HUES64 (cell line): ENCODE measurements around the gene PIK3R5.

Experiments used
- H3K27ac ChIP-seq: 2 replicates; pipeline ENCODE4 v1.7.0; 2013; ENCODE audit warnings: low read depth, low read length, inconsistent platforms
- H3K27me3 ChIP-seq: 2 replicates; pipeline ENCODE4 v1.6.1; 2013; ENCODE audit warnings: mild to moderate bottlenecking, low read length; ENCODE audit not compliant: insufficient read depth
- H3K36me3 ChIP-seq: 2 replicates; pipeline ENCODE4 v1.6.1; 2013; ENCODE audit warnings: mild to moderate bottlenecking, low read length; ENCODE audit not compliant: insufficient read depth
- H3K4me1 ChIP-seq: 2 replicates; pipeline ENCODE4 v1.6.1; 2013; ENCODE audit warnings: mild to moderate bottlenecking, low read length, moderate library complexity; ENCODE audit not compliant: insufficient read depth
- H3K4me3 ChIP-seq: 2 replicates; pipeline ENCODE4 v1.5.1; 2013; ENCODE audit warnings: mild to moderate bottlenecking, low read length, moderate library complexity
- H3K9ac ChIP-seq: 2 replicates; pipeline ENCODE4 v1.6.1; 2013; ENCODE audit warnings: mild to moderate bottlenecking, low read depth, low read length
- H3K9me3 ChIP-seq: 2 replicates; pipeline ENCODE4 v1.6.1; 2013; ENCODE audit warnings: low read depth, low read length; ENCODE audit not compliant: insufficient read depth
- WGBS: fragments of 150-250, 120-280 bp; methylation state at CpG from one replicate; pipeline ENCODE4 v1.1.7; 2013; ENCODE audit warnings: missing lambda C conversion rate; 5-methylcytosine and 5-hydroxymethylcytosine counted together

Gene PIK3R5

GRCh38 chr17:8918807-8919465, 46.6 kb downstream of the PIK3R5 start:
- Histone ChIP-seq H3K4me3 (no peak overlapping the region), H3K9me3 (peaks cover 9% of the 10 kb centered on the region), H3K4me1 (no peaks in the 10 kb centered on the region), H3K27ac (no peak overlapping the region), H3K9ac (no peak overlapping the region), H3K27me3 (no peaks in the 10 kb centered on the region), H3K36me3 (no peaks in the 10 kb centered on the region)
- 86% methylated on average over 2 of the region's 3 CpGs for WGBS

GRCh38 chr17:8916466-8916865, 49.0 kb downstream of the PIK3R5 start:
- no peaks in the 10 kb centered on the region for H3K36me3 ChIP-seq

GRCh38 chr17:8914554-8914953, 51.0 kb downstream of the PIK3R5 start:
- H3K27ac ChIP-seq, result no peak overlapping the region
- no peaks in the 10 kb centered on the region for H3K36me3 ChIP-seq
- peaks cover 9% of the 10 kb centered on the region for H3K9me3 ChIP-seq

More at GRCh38 chr17:8916466-8916865, 49.0 kb downstream of the PIK3R5 start:
- H3K4me1 ChIP-seq, result no peaks in the 10 kb centered on the region
- peaks cover 9% of the 10 kb centered on the region for H3K9me3 ChIP-seq
- 86% methylated on average over 2 of the region's 7 CpGs for WGBS
- no peaks in the 10 kb centered on the region for H3K27me3 ChIP-seq
- H3K9ac ChIP-seq, result no peak overlapping the region
- H3K4me3 ChIP-seq, result no peak overlapping the region
- H3K27ac ChIP-seq, result no peak overlapping the region

GRCh38 chr17:8913879-8914278, 51.6 kb downstream of the PIK3R5 start:
- Histone ChIP-seq H3K27ac (no peak overlapping the region), H3K9me3 (peaks cover 9% of the 10 kb centered on the region), H3K36me3 (no peaks in the 10 kb centered on the region), H3K9ac (no peak overlapping the region), H3K4me3 (no peak overlapping the region), H3K4me1 (no peaks in the 10 kb centered on the region), H3K27me3 (no peaks in the 10 kb centered on the region)
- 90% methylated on average over 4 of the region's 4 CpGs for WGBS

More at GRCh38 chr17:8914554-8914953, 51.0 kb downstream of the PIK3R5 start:
- 95% methylated on average over 8 of the region's 8 CpGs for WGBS
- Histone ChIP-seq H3K27me3 (no peaks in the 10 kb centered on the region), H3K4me3 (no peak overlapping the region), H3K9ac (no peak overlapping the region), H3K4me1 (no peaks in the 10 kb centered on the region)

GRCh38 chr17:8913091-8913490, 52.4 kb downstream of the PIK3R5 start:
- H3K9me3 ChIP-seq, result peaks cover 5% of the 10 kb centered on the region; the same call in 1 of the 2 replicates
- H3K27ac ChIP-seq, result no peak overlapping the region
- no peaks in the 10 kb centered on the region for H3K36me3 ChIP-seq
- no peak overlapping the region for H3K9ac ChIP-seq
- H3K27me3 ChIP-seq, result no peaks in the 10 kb centered on the region
- no peaks in the 10 kb centered on the region for H3K4me1 ChIP-seq
- no peak overlapping the region for H3K4me3 ChIP-seq
- WGBS, result 96% methylated on average over 6 of the region's 6 CpGs

GRCh38 chr17:8912084-8912981, 53.2 kb downstream of the PIK3R5 start:
- no peak overlapping the region for H3K27ac ChIP-seq
- no peak overlapping the region for H3K4me3 ChIP-seq

DNA sequence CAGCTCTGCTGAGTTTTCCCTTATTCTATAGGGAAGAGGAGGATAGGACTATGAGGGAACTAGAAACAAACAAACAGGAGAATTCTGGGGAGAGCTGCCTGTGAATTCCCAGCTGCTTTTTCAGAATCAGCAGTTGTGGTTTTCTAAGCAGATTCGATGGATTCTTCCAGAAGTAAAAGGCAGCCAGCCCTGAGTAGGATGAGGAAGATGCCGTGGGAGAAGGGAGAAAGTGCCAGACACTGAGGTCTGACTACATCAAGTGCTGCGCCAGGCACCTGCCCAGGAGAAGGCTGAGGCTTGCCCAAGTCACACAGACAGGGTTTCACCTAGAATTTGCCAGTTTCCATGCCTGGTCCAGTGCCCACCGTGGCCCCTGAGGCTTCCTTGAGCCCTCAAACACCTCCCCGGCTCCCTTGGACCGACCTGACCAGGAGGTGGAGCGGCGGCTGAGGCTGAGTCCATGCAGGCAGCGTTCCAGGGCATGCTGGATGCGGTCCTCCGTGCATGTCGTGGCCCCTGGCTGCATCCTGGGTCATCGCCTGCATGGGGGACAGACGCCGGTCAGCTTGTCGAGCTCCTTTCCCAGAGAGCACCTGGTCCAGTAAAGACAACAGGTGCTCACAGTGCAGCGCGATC, 54.4 kb downstream of the PIK3R5 start:
- Histone ChIP-seq H3K27me3 (no peaks in the 10 kb centered on the region), H3K27ac (no peak overlapping the region), H3K4me3 (no peak overlapping the region), H3K9me3 (no peaks in the 10 kb centered on the region), H3K36me3 (no peaks in the 10 kb centered on the region), H3K9ac (no peak overlapping the region), H3K4me1 (no peaks in the 10 kb centered on the region)
- WGBS, result 93% methylated on average over 18 of the region's 18 CpGs

More at GRCh38 chr17:8912084-8912981, 53.2 kb downstream of the PIK3R5 start:
- no peak overlapping the region for H3K9ac ChIP-seq
- no peaks in the 10 kb centered on the region for H3K4me1 ChIP-seq
- no peaks in the 10 kb centered on the region for H3K27me3 ChIP-seq
- WGBS, result 93% methylated on average over 18 of the region's 18 CpGs
- peaks cover 5% of the 10 kb centered on the region; the same call in 1 of the 2 replicates for H3K9me3 ChIP-seq
- no peaks in the 10 kb centered on the region for H3K36me3 ChIP-seq

- WGBS, result 92% methylated on average over 8 of the region's 8 CpGs
- H3K9ac ChIP-seq, result no peak overlapping the region
- no peaks in the 10 kb centered on the region for H3K36me3 ChIP-seq
- no peaks in the 10 kb centered on the region for H3K9me3 ChIP-seq
- no peak overlapping the region for H3K27ac ChIP-seq
- H3K4me3 ChIP-seq, result no peak overlapping the region
- no peaks in the 10 kb centered on the region for H3K27me3 ChIP-seq
- H3K4me1 ChIP-seq, result no peaks in the 10 kb centered on the region
Measured at GRCh38 chr17:8909586-8910270, 55.8 kb downstream of the PIK3R5 start.

- Histone ChIP-seq H3K27me3 (no peaks in the 10 kb centered on the region), H3K9ac (no peak overlapping the region), H3K4me1 (peaks cover 6% of the 10 kb centered on the region; the same call in 1 of the 2 replicates), H3K9me3 (no peaks in the 10 kb centered on the region), H3K27ac (no peak overlapping the region), H3K36me3 (no peaks in the 10 kb centered on the region), H3K4me3 (no peak overlapping the region)
- WGBS, result 89% methylated on average over 7 of the region's 7 CpGs
Measured at GRCh38 chr17:8905331-8905730, 60.2 kb downstream of the PIK3R5 start.

- WGBS, result 94% methylated on average over 5 of the region's 5 CpGs
- H3K27ac ChIP-seq, result no peak overlapping the region
- no peak overlapping the region for H3K4me3 ChIP-seq
- peaks cover 10% of the 10 kb centered on the region; the same call in 1 of the 2 replicates for H3K4me1 ChIP-seq
- H3K9me3 ChIP-seq, result no peaks in the 10 kb centered on the region
- no peaks in the 10 kb centered on the region for H3K36me3 ChIP-seq
- no peak overlapping the region for H3K9ac ChIP-seq
- H3K27me3 ChIP-seq, result no peaks in the 10 kb centered on the region
Measured at GRCh38 chr17:8904686-8905085, 60.8 kb downstream of the PIK3R5 start.
